Esophagus mucosa (tissue), 1 donor: ENCODE results near the gene MLLT6. TPM values are rescaled to one million over a fixed set of nuclear protein-coding genes. Genes with fewer than 3 reads are reported as not detected.
A peak's percentile ranks its signal among the peaks of the same experiment; 100 is the strongest.

Experiments used
- ATAC-seq: fragments of 200-7000 bp; cut with Tn5 transposase; one replicate; pipeline ENCODE4 v1.9.1; 2020
- total RNA-seq: library from RNA; stranded (reverse); gene quantifications from one replicate; pipeline ENCODE4 v1.2.4, GENCODE V29; 2023
- donor health status: DM: yes; HTN: yes; CAD: no.

Gene MLLT6
- total RNA-seq, 1 donor from 2014 or later: 40.2 TPM

DNA sequence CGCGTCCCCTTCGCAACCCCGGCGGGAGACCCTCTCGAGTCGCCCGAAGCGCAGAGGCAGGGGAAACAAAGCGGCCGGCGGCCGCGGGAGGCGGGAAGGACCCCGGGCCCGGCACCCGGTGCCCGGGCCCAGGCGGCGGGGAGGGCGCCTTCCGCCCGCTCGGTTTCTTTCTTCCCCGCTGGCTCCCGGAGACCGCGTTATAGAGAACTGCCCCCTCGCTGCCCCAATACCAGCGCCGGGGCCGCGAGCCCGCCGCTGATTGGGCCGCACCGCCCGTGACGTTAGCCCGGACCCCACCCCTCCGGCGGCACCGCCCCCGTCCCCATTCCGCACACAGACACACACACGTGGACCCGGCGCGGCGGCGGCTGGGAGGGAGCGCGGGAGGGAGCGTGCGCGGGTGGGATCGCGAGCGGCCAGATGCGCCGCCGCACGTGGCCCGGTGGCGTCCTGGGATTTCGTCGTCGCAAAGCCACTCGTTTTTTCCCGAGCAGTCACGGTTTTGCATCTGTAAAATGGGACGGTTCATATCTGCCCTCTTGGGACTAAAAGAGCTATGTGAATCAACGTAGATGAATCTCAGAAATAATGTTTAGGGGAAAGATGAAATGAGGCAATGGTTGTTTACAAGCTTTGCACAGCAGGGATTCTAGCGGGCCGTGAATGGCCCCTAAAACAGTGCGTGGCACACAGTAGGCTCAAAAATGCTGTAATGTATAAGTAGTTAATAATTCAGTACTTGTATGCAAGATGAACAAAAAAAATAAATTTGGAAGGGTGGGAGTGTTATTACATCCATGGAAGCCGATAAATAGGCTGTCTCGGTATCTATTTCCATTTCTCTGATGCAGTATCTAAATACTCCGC is 30.1 kb upstream of the MLLT6 start, which contains the start of gene EPOP:
TSS of gene EPOP (minus strand) at position 209 of the 867 bp plus-strand sequence. CDS start 462 bp downstream, outside the sequence.
- peak; percentile 91 for ATAC-seq

DNA sequence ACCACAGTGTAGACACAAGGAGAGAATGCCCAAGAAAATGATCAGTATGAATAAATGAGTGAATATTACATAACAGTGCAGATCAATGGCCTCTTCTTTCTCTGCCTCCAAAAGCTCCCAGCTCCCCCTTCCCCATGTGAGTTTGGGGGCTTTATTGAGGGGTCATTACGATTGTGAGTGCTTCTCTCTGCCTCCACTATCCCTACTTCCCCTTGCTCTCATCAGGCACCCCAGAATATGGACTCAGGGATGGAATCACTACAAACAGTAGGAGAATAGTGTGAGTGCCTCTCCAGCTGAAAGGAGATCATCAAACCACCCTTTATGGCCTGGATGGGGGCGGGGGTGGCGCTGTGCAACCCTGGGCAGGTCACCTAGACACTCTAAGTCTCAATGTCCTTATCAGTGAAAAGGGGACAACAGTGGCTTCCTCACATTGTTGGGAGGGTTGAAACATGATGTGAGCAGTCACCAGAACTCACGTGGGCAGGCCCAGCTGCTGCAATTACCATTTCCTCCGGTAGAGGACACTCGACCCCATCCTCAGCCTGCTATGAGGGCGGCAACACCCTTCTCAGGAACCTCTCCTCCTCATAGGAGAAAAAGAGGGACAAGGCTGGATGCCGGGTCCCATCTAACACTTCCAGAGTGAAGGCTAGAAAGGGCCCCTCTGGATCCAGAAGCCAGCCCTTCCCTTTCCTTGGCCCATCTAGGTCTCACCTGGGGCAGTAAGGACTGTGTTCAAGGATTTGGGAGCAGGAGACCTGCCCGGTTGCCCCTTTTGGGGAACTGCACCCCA is 28.2 kb upstream of the MLLT6 start:
- peak; percentile 73 for ATAC-seq

DNA sequence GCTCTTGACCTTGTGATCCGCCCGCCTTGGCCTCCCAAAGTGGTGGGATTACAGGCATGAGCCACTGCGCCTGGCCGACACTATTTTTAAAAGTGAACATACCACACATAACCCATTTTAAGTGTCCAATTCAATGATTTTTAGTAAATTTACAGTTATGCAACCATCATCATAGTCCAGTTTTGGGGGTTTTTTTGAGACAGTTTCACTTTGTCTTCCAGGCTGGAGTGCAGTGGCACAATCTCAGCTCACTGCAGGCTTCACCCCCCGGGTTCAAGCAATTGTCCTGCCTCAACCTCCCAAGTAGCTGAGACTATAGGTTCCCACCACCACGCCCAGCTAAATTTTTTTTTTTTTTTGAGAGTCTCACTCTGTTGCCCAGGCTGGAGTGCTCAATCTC is 27.3 kb upstream of the MLLT6 start:
- ATAC-seq: no peak

DNA sequence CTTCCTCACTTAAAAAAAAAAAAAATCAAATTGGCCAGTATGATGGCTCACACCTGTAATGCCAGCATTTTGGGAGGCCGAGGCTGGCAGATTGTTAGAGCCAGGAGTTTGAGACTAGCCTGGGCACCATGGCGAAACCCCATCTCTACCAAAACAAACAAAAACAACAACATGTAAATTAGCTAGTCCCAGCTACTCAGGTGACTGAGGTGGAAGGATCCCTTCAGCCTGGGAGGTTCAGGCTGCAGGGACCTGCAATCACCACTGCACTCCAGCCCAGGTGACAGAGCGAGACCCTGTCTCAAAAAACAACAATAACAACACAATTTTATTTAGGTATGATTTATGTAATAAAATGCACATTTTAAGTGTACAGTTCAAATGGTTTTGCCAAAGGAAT is 24.0 kb upstream of the MLLT6 start:
- ATAC-seq: no peak

DNA sequence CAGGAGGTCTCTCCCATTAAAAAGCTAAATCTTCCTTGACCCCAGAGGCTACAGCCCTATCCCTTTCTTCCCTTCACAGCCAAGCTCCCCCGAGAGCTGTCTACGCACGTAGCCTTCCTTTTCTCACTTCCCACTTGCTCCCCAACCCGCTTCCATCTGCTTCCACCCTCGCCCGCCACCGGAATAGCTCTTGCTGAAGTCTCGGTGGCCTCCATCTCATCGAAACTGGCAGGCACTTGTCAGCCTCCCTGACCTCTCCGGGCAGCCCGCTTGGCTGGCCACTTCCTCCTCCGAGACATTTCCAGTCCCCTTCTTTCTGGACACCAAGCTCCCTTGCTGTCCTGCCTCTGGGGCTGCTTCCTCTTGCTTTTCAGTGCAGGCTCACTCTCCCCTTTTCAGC is 19.6 kb upstream of the MLLT6 start:
- no peak for ATAC-seq

DNA sequence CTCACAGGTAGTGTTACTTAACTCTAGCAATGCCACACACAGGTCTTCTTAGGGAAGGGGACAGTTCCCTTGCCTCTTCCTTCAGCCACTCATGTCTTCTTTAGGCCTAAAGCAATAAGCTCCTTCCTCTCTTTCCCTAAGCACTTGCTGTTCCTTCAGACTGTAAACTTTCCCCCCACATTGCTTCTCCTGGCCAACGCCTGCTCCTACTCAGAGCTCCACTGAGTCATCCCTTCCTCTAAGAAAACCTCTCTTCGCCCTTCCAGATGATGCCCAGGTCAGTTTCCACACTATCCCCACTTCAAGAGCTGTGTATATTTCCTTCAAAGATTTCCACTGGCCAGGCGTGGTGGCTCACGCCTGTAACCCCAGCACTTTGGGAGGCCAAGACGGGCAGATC is 17.8 kb upstream of the MLLT6 start:
- ATAC-seq: no peak

DNA sequence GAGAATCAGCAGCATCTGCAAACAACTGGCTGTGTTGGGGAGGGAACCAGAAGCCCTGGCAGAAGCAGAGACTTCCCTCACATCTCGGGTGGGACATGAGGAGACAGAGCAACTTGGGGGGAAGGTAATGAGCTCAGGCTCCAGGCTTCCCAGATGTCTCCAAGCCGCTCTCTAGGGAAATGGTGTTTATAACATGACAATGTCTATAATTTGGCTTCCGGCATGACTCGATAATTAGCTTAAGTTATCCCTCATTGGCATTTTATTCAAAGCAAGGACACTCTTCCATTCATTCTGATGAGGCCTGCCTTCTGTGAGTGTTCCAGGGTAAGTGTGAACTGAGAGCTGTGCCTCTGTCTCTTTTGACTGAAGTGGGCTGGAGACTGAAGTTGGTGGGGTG is 14.7 kb upstream of the MLLT6 start:
- no peak for ATAC-seq

DNA sequence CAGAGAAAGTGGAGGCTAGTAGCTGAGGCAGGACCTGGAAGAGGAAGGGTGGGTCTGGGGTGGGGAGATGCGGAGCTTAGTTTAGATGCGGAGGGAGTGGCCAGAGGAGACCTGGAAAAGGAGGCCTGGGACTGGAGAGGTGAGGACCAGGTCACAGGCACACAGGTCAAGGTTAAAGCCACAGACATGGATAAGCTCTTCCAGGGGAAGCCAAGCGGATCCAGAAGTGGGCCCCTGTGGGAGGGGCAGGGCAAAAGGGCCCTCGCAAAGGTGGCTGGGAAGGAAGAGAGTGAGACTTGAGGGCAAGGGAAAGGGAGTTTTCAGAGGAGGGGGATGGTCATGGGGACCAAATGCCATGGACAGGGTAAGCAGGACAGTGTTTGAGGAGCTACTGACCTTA is 13.9 kb upstream of the MLLT6 start:
- ATAC-seq: no peak

DNA sequence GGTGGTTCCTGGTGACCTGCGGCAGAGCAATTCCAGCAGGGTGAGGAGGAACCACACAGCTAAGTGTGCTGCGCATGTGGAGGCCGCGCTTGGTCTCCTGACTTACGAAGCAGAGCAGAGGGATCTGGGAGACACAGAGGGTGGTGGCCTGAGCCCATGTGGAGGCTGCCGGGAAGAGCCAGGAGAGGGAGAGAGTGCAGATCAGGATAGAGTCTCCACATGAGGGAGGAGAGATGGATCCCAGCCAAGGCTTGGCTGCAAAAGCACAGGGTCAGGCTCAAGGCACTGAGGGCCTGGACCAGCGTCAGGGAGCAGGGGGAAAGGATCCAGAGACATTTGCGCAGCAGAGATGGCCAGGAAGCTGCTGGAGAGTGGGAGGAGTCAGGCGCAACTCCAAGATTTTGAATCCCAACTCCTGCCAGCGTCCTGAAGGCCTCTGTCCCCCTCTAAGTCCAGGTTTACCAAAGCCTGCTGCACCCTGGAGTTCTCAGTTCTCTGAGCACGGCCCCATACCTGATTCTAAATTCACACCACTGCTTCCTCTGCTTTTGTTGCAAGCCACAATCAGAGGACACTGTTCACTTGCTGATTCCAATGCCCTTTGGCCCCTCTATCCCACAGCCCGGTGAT is 11.3 kb upstream of the MLLT6 start:
- ATAC-seq: no peak

DNA sequence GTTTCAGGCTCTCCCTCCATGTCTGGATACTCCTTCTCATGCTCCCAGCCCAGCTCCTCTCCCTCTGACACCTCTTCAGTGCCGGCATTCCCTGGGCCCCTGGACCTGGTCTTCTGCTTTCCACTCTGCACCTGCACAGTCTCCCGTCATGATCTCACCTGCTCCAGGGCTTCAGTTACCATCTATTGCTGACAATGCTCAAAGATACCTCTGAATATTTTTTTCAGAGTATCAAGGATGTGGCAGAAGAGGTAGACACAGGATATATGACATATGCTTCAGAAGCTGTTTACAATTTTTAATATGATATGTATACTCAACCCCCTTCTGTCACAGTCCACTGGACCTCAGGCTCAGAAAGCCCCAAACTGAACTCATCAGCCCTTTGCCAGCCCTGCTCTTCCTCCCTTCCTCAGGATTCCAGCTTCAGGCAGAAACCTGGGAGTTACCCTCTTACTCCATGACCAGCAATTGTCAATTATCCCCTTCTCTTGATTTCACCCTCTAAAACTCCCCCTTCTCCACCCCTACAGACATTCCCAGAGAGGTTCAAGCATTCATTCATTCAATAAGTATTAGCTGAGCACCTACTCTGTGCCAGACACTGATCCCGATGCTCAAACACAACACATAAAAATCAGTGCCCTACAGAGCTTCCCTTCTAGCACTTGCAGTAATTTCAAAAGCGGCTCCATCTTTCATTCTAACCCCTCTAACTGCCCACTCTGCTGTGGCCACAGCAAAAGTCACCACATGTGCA is 7.8 kb upstream of the MLLT6 start:
- no peak for ATAC-seq

DNA sequence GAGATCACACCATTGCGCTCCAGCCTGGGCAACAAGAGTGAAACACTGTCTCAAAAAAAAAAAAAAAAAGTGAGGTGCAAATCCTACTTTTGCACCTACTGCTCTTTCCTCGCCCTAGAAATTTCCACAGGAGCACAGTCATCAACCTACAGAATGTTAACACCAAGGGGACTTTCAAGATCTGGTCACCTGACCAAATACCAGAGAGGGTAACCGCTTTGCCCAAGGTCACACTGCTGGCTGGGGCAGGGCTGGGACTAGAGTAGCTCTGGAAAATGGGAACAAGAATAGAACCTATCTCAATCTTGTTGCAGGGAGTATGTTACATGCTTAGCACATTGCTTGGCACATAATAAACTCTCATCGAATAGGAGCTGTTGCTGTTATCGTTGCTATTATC is 6.3 kb upstream of the MLLT6 start:
- no peak for ATAC-seq

DNA sequence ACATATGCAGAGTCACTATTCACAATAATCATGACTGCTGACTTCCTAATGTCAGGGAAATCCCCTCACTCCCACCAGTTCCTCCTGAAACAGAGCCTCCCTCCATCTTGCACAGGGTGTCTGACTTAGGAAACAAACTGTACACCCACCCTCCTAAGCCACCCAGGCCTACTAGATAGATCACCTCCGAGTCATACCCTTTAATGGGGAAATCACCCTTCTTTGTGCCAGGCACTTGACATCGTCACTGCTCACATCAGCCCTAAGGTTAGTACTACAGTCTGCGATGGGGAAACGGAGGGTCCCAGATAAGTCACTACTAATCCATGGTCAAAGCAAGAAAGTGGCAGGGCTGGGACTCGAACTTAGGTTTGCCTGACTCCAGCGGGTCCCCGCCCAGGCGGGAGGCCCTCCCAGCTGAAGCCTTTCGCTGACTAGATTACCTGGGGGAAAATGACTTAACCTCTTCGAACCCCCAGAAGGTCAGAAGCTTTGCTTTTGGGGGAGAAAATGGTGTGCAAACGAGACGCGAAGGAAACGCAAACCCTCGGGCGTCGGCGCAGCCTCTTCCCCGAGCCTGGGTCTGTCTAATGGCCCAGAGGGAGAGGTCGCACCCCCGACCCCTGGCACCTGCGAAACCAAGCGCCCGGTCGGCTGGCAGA is 3.4 kb upstream of the MLLT6 start:
- ATAC-seq: peak; percentile 7

DNA sequence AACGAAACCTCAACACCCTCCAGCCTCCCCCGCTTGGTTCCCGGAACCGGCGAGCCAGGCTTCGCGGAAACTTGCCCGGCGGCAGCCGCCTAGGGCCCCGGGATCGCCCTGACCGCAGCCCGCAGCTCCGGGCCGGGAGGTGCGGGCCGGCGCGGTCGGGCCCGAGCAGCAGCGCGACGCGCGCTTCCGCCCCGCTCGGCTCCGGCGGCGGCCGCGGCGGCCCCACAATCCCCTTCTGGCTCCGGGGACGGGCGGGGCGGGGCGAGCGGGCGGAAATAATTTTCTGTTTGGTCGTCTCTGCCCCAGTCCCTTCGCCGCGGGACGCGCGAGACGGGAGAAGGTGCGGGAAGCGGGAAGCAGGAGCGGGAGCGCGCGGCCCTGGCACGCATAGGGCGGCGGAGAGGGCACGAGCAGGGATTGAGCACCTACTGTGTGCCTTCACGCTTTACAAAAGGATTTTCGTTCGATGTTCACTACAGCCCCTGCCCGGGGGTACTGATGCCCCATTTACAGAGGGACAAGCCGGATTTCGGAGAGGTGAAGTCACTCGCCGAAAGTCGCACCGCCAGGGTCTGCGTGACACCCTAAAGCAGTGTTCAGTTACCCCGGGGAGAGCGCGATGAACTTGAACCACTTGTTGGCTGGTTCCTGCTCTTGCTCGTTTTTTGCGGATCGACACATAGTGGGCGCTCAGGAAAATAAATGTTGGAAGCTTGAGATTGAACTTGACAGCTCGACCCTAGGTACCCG is 2.7 kb upstream of the MLLT6 start:
- ATAC-seq: peak; percentile 54

DNA sequence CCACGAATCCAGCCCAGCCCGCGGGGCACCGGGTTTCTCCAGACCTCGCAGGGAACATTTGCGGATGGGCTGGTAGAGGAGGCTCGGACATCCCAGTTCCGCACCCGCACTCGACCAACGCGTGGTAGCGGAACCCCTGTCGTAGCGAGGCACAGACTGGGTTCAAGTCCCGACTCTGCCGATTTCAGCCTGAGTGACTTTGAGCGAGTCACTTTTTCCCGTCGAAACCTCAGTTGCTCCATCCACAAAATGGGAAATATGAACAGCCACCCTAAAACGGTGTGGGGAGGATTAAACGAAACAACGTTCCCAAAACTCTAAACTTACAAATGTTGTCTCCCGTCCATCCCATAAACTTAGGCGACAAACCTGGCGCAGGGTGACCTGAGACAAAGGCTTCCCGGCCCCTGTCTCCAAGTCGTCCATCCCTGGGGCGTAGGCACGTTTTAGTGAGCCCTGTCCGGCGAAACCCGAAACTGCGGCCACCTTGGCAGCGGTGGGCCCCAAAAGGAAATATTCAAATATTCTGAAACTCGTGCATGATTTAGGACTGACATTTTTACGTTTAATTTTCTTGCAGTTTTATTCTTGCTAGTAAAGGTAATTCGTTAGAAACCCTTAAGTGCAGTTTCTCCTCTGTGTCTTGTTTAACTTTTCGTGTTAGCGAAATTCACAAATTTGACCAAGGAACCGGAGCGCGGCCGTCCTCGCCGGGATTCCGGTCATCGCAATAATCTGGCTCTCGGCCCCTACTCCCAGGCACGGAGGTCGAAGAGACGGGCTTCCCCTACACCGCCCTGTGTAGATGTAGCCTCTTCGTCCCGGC is 1.9 kb upstream of the MLLT6 start:
- no peak for ATAC-seq

DNA sequence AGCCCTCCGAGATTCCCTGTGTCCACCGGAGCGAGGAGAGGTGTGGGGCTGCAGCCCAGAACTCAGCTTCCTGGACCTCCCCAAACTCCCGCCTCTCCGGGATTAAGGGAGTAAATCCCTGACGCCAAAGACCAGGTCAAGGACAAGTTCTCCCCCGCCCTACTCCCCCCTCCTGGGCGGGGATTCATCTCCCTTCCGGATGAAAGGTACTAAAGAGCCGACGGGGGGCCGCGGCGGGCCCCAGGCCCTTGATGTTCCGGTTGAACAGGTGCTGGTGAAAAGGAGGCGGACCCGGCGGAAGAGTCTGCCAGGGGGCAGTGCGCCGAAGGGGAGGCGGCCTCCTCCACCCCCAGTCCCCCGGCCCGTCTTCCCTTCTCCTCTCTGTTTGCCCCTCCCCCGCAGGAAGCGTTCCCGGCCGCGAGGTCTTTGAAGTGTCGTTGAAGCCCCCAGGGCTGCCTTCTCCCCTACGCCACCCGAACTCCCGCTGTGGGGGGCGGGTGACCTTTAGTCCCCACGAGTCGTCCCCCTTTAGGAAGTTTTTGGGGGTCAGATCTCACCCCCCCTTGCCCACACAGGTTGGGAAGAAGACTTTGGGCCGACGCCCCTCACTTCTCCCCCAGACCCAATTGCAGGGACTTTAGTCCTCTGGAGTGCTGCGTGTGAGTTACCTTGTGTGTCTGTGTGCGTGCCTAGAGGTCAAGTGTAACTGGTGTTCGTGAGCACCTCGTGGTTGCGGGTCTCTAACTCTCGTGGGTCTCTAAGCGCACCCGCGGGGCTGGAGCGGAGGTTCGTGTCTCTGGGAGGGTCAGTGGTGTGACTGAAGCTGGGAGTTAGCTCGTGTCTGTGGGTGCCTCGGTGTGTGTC is 1.1 kb upstream of the MLLT6 start:
- ATAC-seq: peak; percentile 65

DNA sequence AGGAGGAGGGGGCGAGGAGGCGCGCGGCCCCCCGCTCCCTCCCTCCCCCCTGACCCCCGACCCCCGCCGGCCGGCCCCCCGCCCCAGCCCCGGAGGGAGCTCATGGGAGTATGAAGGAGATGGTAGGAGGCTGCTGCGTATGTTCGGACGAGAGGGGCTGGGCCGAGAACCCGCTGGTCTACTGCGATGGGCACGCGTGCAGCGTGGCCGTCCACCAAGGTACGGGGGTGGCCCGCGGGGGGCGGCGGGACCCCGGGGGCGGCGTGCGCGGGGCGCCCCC is 390 bp downstream of the MLLT6 start:
- ATAC-seq: no peak

DNA sequence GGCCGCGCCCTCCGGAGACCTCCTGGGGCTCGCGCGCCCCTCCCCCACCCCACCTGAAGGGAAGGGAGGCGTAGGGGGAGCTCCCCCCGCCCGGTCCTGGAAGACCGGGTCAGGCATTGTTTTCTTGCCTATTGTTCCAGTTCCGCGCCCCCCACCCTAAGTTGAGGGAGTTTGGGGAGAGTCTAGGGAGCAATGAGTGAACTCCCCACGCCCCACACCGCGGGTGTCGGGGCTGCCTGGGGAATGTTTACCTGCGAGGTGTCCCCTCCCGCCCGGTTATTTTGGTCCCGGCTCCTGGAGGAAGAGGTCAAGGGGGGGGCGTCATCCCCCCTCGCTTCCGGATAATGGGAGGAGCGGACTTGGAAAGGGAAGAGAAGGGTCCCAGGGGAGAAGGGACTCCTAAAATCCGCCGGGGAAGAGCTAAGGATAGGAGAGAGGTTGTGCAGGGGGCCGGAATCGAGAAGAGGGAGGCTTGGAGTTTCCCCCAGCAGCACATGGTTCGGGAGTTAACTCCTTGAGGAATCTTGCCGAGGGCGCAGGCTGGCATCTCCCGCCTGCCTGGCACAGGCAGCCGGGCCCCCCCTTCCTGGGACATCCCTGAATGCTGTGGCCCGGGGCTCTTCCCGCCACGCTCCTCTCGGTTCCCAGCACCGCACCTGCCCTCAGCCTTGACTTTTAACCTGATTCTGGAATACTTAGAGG is 881 bp downstream of the MLLT6 start:
- ATAC-seq: no peak

DNA sequence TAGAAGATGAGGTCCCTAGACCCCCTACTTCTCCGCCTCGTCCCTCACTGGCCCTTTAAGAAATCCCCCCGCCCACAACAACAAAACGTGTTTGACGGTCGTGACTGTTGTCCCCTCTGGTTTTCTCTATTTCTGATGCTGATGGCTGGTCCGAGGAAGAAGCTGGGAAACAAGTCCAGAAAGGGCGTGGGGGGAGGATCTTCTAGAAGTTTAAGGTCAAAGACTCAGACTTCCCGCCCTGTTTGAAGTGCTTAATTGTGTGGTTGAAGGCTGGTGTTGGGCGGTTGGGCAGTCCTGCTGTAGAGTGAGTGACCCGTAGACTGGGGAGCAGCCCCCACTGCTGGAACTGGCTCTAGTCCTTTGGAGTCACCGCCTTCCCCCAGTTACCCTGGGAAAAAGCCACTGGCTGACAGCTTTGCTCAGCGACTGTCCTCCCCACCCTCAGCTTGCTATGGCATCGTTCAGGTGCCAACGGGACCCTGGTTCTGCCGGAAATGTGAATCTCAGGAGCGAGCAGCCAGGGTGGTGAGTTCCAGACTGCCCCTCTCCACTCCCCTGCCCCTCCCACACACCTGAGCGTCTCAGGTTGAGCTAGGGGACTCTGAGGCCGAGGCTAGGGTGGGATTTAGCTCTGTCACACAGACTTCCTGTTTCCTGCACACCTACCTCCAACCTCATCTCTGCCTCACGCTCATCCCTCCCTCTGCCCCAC is 1.6 kb downstream of the MLLT6 start:
- no peak for ATAC-seq
